Transverse colon (tissue), 4 donors: ENCODE results near the gene TAP1. TPM values are rescaled to one million over a fixed set of nuclear protein-coding genes. Genes with fewer than 3 reads are reported as not detected.

ENCODE experiments used
- DNase-seq: peaks from one replicate; pipeline ENCODE4 v3.0.0-alpha.2; 2019
- H3K27ac ChIP-seq, 4 donors: fragments of 200-600 bp; sonication (generic); 2 replicates each; pipeline ENCODE4 v1.5.1; 2016 to 2018; ENCODE audit warnings: inconsistent platforms in 4 of 4
- H3K27me3 ChIP-seq: fragments of 200-600 bp; sonication (generic); 2 replicates; pipeline ENCODE4 v1.5.1; 2017; ENCODE audit warnings: inconsistent platforms
- H3K36me3 ChIP-seq, 4 donors: fragments of 200-600 bp; sonication (generic); 2 replicates each; pipeline ENCODE4 v1.5.1; 2017 to 2019; ENCODE audit warnings: inconsistent platforms in 4 of 4
- H3K4me1 ChIP-seq, 4 donors: fragments of 200-600 bp; sonication (generic); 2 replicates each; pipeline ENCODE4 v1.5.1; 2017 to 2020; ENCODE audit warnings: inconsistent platforms in 4 of 4
- H3K4me3 ChIP-seq, 4 donors: fragments of 200-600 bp; sonication (generic); 1 replicate in 1 of 4; 2 replicates in 3 of 4; pipeline versions ENCODE4 v1.5.1 to v1.6.1; 2017 to 2019; ENCODE audit warnings: inconsistent platforms in 4 of 4
- H3K9me3 ChIP-seq, 2 donors: fragments of 200-600 bp; sonication (generic); 2 replicates each; pipeline ENCODE4 v1.5.1; 2017 to 2019; ENCODE audit warnings: inconsistent platforms in 2 of 2
- CTCF ChIP-seq, 5 experiments: fragments of 200-600 bp in 3 of 5; fragments of 450-650 bp in 2 of 5; sonication (generic) in 3 of 5; IDR thresholded peaks; 1 replicate in 2 of 5; 2 replicates in 3 of 5; pipeline ENCODE4 v1.5.1; 2016 to 2017; ENCODE audit warnings: antibody characterized with exemption in 5 of 5, inconsistent platforms in 3 of 5, mild to moderate bottlenecking in 2 of 5, moderate library complexity in 1 of 5
- EP300 ChIP-seq: sonication (generic); formaldehyde crosslinking; IDR thresholded peaks from one replicate; pipeline ENCODE4 v1.6.1; 2017; ENCODE audit warnings: antibody characterized with exemption, low read depth
- POLR2A ChIP-seq: fragments of 450-650 bp; IDR thresholded peaks from one replicate; pipeline ENCODE4 v1.6.1; 2016; ENCODE audit warnings: antibody characterized with exemption, mild to moderate bottlenecking, moderate library complexity
- POLR2AphosphoS5 ChIP-seq, 3 donors: sonication (generic); formaldehyde crosslinking; IDR thresholded peaks; one replicate each; pipeline ENCODE4 v1.6.1; 2016; ENCODE audit warnings: antibody characterized with exemption in 3 of 3
- WGBS, 2 donors: methylation state at CpG; one replicate each; pipeline ENCODE4 v1.1.5; 2018; ENCODE audit warnings: low coverage in 1 of 2; 5-methylcytosine and 5-hydroxymethylcytosine counted together
- in situ Hi-C, 4 donors: fragments of 200-750 bp; cut with MboI; loops; one replicate each; pipeline versions ENCODE4 v1.15.0 to v1.15.1; 2017; ENCODE audit warnings: low sequenced_read_pairs in 3 of 4, low pct_ligation_motif_present in 1 of 4, low pct_unique_long_range_greater_than_20kb in 1 of 4
- intact Hi-C: fragments of 100-400 bp; cut with DNase I; formaldehyde crosslinking; loops from one replicate; pipeline ENCODE4 v1.15.1; 2023; ENCODE audit warnings: low total_unique reads
- total RNA-seq, 4 donors: library from RNA; depleted of rRNA; stranded (reverse); fragments of >200 nt; gene quantifications; one replicate each; pipeline ENCODE4 v1.1.0, GENCODE V29; 2016

Gene TAP1
- total RNA-seq, 4 donors from 2014 or later: 63.2 to 87.9 (median 75.3) TPM

GRCh38 chr6:32860674-32861073, 7.2 kb upstream of the TAP1 start:
- Histone ChIP-seq H3K4me3 (no peak overlapping the region), H3K9me3 (no peaks in the 10 kb centered on the region), H3K4me1 (peaks cover 0 to 7% (median 0%) of the 10 kb centered on the region in 4 donors), H3K27ac (no peak overlapping the region), H3K36me3 (peaks cover 0 to 17% (median 0%) of the 10 kb centered on the region in 4 donors), H3K27me3 (no peaks in the 10 kb centered on the region)
- WGBS, 2 donors: 81 to 91% methylated on average over 1 of the region's 1 CpG
- DNase-seq: no peak
- in situ Hi-C loops: no loop called here
- intact Hi-C loops: no loop called here
- TF ChIP-seq POLR2AphosphoS5 (IDR thresholded peaks at IDR 0.05): no peak
- TF ChIP-seq CTCF (IDR thresholded peaks at IDR 0.05): no peak
- no peak for TF ChIP-seq EP300
- no peak for TF ChIP-seq POLR2A

GRCh38 chr6:32858194-32858593, 4.7 kb upstream of the TAP1 start:
- 85% methylated on average over 5 of the region's 5 CpGs; no CpG with 5 or more reads in 1 of the 2 donors for WGBS, 2 donors
- Histone ChIP-seq H3K4me3 (no peak overlapping the region), H3K27me3 (no peaks in the 10 kb centered on the region), H3K27ac (no peak overlapping the region), H3K36me3 (peaks cover 0 to 17% (median 0%) of the 10 kb centered on the region in 4 donors), H3K4me1 (peaks cover 0 to 18% (median 6%) of the 10 kb centered on the region in 4 donors), H3K9me3 (no peaks in the 10 kb centered on the region)
- TF ChIP-seq POLR2AphosphoS5 (IDR thresholded peaks at IDR 0.05): no peak
- in situ Hi-C loops: no loop called here
- intact Hi-C loops: no loop called here
- no peak for DNase-seq

- no peak overlapping the region for H3K27ac ChIP-seq
- TF ChIP-seq POLR2AphosphoS5 (IDR thresholded peaks at IDR 0.05) (no peak), EP300 (no peak), POLR2A (no peak), CTCF (IDR thresholded peaks at IDR 0.05) (no peak)
- H3K4me3 ChIP-seq: no peak overlapping the region
- in situ Hi-C loops: no loop called here
- peaks cover 0 to 20% (median 10%) of the 10 kb centered on the region in 4 donors for H3K4me1 ChIP-seq
- intact Hi-C loops: no loop called here
- WGBS, 2 donors: 87 to 100% methylated on average over 3 to 14 of the region's 14 CpGs
- no peaks in the 10 kb centered on the region for H3K9me3 ChIP-seq
- H3K36me3 ChIP-seq: peaks cover 0 to 17% (median 0%) of the 10 kb centered on the region in 4 donors
- no peaks in the 10 kb centered on the region for H3K27me3 ChIP-seq
- DNase-seq: no peak
These were observed 3.8 kb upstream of the TAP1 start for GRCh38 chr6:32857156-32857891.

- peaks cover 9 to 35% (median 18%) of the 10 kb centered on the region in 4 donors for H3K4me1 ChIP-seq
- TF ChIP-seq CTCF (IDR thresholded peaks at IDR 0.05): no peak
- H3K36me3 ChIP-seq: peaks cover 0 to 26% (median 0%) of the 10 kb centered on the region in 4 donors
- no peaks in the 10 kb centered on the region for H3K27me3 ChIP-seq
- 67 to 91% methylated on average over 5 to 8 of the region's 8 CpGs for WGBS, 2 donors
- H3K4me3 ChIP-seq: peak overlapping the region in 1 of 4 donors; percentile 91
- no peaks in the 10 kb centered on the region for H3K9me3 ChIP-seq
- in situ Hi-C loops (no loop called here), intact Hi-C loops (no loop called here)
- H3K27ac ChIP-seq: peak overlapping the region; percentile 98 to 99 (median 99)
- DNase-seq: no peak
These were observed 2.1 kb upstream of the TAP1 start for GRCh38 chr6:32855467-32856174.
